ENCODE measurements around the gene SARNP. TPM values are rescaled to one million over a fixed set of nuclear protein-coding genes. Genes with fewer than 3 reads are reported as not detected.
A peak's percentile ranks its signal among the peaks of the same experiment; 100 is the strongest.
"Not testable (repeated sequence)": the region's sequence is repeated elsewhere in the genome, so short reads cannot be mapped to it uniquely, and the experiment has no call there.

The SARNP gene, protein sequence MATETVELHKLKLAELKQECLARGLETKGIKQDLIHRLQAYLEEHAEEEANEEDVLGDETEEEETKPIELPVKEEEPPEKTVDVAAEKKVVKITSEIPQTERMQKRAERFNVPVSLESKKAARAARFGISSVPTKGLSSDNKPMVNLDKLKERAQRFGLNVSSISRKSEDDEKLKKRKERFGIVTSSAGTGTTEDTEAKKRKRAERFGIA
- 93.8 and 113 TPM in 2 replicates for total RNA-seq

GRCh38 chr12:55817345-55818139, at the start of gene SARNP, which contains the start of gene ORMDL2:
Gene SARNP (minus strand): TSS chr12:55817724. CDS start chr12:55817701, 23 bp downstream.
Gene ORMDL2 (plus strand): TSS chr12:55818041. CDS start chr12:55819000, 959 bp downstream.
- peak; percentile 100 for DNase-seq

- not testable (repeated sequence) for DNase-seq
Measured at GRCh38 chr12:55866454-55867004, 49.0 kb upstream of the SARNP start.

- no peak for DNase-seq
Measured at GRCh38 chr12:55865327-55865726, 47.8 kb upstream of the SARNP start.

GRCh38 chr12:55862931-55863330, 45.4 kb upstream of the SARNP start:
- not testable (repeated sequence) for DNase-seq

DNA sequence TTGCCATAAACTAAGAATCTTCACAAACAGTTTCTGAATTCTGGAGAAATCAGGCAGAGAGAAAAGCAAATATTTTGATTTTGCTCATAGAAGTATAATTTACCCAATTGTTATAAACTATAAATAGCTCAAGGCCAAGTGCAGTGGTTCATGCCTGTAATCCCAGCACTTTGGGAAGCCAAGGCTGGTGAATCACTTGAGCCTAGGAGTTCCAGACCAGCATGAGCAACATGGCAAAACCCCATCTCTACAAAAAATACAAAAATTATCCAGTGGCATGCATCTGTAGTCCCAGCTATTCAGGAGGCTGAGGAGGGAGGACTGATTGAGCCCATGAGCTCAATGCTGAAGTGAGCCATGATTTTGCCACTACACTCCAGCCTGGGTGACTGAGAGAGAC, 44.8 kb upstream of the SARNP start:
- no peak for DNase-seq

GRCh38 chr12:55861871-55862270, 44.3 kb upstream of the SARNP start:
- no peak for DNase-seq

GRCh38 chr12:55861396-55861795, 43.9 kb upstream of the SARNP start:
- no peak for DNase-seq

- DNase-seq: no peak
Measured at GRCh38 chr12:55852740-55853139, 35.2 kb upstream of the SARNP start.

DNA sequence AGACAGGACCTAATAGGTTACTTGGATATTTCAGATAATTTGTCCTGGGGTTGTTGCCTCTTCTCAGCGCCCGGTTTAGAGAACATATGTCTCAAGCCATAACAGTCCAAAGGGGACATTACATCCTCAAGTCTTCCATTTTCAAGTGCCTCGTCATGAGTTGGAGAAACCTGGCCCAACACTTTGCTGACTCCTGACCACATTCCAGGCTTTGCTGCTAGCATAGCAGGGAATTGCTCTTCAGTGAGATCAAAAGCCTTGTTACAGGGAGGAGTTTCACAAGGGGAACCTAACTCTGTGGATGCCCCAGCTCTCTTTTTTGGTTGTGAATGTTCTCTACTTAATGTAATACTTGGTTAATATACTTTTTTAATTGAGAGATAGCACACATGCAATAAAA, 33.4 kb upstream of the SARNP start:
- no peak for DNase-seq

DNA sequence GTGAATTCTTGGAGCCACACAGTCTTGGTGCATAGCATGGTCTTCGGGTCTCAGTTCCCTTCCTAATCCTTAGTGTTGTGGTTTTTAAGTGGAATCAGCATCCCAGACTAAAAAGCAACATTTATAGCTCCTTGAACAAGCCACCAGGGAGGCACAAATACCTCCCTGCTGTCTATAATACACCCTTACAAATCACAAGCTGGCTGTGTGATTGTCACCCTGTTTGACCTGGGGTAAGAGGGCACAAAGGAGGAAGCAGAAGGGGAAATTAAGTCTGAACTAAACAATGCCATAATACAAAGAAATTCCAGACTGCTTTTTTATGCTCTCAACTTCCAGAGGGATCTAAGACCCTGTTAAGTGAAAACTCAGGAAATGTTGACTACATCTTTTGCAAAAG, 32.9 kb upstream of the SARNP start:
- no peak for DNase-seq

GRCh38 chr12:55849616-55850343, 32.3 kb upstream of the SARNP start:
- no peak for DNase-seq

- DNase-seq: peak; percentile 98
Measured at GRCh38 chr12:55847603-55848291, 30.2 kb upstream of the SARNP start.

- peak; percentile 52 for DNase-seq
Measured at GRCh38 chr12:55847033-55847432, 29.5 kb upstream of the SARNP start.

DNA sequence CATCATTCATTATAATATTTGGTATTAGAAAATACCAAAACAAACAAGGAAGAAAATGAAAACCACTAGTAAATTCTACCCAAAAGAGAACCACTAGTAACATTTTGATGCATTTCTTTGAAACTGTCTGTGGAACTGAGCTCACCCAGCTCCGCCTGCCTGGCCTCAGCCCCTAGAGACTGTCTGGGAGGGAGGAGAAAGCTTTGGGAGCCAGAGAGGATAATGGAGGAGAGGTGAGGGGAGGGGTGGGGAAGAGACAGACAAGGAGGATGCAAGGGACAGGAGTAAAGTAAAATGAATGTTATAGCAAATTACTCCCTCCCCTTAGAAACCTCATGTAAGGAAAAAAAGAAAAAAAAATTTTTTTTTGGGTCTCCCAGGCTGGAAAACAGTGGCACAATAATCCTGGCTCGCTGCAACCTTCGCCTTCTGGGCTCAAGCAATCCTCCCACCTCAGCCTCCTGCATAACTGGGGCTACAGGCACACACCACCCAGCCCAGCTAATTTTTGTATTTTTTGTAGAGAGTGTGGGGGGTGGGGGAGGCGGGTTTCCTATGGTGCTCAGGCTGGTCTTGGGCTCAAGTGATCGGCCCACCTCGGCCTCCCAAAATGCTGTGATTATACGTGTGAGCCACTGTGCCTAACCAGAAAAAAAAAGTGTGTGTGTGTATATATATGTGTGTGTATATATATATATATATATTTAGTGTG, 28.4 kb upstream of the SARNP start:
- no peak for DNase-seq

DNA sequence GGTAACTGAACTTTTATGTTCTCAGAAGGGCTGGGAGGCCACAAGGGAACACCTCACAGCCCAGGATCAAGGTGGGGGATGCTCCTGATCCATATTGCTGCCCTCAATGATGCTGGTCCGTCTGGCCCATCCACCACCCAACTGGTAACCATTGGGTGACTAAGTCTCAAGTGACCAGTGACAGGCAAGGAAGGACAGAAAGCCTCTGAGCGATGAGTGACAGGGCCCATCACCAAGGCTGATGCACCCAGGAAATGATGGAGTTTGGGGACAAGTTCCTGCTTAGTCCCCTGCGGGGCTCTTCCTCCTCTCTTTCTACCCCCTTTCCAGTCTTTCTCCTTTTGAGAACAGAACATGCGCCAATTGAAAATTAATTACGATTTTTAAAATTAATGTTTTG, 27.8 kb upstream of the SARNP start:
- no peak for DNase-seq

DNA sequence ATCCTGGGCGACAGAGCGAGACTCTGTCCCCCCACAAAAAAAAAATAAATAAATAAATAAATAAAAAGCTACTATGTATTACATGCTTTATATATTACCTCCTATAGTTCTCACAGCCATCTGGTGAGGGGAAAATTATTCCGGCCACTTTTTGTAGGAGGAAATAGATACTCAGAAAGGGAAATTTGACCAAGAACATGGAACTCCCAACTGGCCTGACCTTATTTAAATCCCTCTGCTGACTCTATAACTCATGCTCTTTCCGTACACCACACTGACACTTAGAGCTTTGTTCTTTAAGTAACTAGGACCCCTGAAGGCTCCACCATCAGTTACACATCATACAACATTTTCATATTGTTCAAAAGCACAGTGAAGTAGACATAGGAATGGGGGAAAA, 27.4 kb upstream of the SARNP start:
- no peak for DNase-seq

- DNase-seq: no peak
Measured at GRCh38 chr12:55843431-55843830, 25.9 kb upstream of the SARNP start.

DNA sequence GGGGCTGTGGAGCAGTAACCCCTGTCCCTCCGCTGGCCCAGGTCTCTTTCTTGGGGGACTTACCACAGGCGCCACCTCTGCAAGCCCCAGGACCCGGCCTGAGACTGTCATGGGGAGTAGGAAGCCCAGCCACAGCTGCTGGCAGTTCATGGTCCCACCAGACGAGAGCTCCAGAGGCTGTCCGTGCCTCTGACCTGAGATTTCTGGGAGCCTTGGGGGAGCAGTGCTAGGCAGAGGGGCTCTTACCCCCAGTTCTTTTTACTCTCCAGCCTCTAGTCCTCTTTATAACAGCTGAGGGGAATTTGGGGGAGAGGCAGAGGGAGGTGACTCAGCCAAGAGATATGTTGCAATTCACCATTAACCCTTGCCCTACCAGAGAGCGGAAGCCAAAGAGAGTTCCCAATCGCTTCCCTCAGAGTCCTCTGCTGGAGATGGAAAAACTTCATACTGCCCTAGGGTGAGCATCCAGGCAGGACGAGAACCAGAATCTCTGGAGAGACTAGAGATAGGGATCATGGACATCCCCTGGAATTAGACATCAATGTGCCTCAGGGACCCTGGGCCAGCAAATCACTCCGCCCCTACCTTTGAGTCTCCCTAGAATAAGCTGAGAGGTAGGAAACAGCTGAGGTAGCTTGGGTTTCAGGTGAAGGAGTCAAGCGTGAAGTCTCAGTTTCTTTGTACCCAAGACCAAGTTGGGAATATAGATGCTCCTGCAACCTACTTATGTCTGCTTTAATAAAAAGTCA, 25.3 kb upstream of the SARNP start, which contains the start of gene MMP19:
Gene MMP19, minus strand, starts transcription at position 256 of the 749 bp plus-strand sequence. Its CDS starts 106 bp downstream, at position 150.
- DNase-seq: peak; percentile 63

- DNase-seq: no peak
Measured at GRCh38 chr12:55840581-55841351, 23.2 kb upstream of the SARNP start.
